Subcutaneous adipose tissue (tissue), 4 donors: Measurements from ENCODE around the gene ARID1B. TPM values are rescaled to one million over a fixed set of nuclear protein-coding genes. Genes with fewer than 3 reads are reported as not detected.

Experiments used
- total RNA-seq, 4 donors: library from RNA; depleted of rRNA; stranded (reverse); fragments of >200 nt; gene quantifications; one replicate each; pipeline ENCODE4 v1.1.0, GENCODE V29; 2016
- TF ChIP-seq, protein P1 (sequence below): fragments of 450-650 bp; IDR thresholded peaks from one replicate; pipeline ENCODE4 v1.5.1; 2016; ENCODE audit warnings: low read depth, mild to moderate bottlenecking, control low read depth, antibody characterized with exemption, moderate library complexity

ARID1B gene
- total RNA-seq, 4 donors from 2014 or later, result 93.8 to 137 (median 104) TPM

DNA sequence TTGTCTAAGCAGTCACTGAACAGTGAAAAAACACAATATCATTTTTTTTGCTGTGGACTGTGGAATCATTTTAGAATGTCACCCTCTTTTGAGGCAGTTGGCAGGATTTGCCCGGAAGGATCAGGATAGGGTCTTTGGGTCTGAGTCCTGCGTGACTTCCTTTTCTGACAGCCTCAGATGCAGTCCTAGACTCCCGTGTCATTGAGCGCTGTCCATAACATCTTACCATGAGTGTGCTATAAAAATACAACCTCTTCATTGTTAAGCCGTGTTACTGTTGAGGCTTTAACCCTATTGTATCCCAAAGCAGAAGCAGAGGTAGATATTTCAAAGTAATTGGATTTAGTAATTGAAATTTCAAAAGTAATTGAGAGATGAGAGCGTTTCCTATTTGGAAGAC is 30.6 kb downstream of the ARID1B start:
- TF ChIP-seq, protein P1, sequence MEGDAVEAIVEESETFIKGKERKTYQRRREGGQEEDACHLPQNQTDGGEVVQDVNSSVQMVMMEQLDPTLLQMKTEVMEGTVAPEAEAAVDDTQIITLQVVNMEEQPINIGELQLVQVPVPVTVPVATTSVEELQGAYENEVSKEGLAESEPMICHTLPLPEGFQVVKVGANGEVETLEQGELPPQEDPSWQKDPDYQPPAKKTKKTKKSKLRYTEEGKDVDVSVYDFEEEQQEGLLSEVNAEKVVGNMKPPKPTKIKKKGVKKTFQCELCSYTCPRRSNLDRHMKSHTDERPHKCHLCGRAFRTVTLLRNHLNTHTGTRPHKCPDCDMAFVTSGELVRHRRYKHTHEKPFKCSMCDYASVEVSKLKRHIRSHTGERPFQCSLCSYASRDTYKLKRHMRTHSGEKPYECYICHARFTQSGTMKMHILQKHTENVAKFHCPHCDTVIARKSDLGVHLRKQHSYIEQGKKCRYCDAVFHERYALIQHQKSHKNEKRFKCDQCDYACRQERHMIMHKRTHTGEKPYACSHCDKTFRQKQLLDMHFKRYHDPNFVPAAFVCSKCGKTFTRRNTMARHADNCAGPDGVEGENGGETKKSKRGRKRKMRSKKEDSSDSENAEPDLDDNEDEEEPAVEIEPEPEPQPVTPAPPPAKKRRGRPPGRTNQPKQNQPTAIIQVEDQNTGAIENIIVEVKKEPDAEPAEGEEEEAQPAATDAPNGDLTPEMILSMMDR, result no peak

DNA sequence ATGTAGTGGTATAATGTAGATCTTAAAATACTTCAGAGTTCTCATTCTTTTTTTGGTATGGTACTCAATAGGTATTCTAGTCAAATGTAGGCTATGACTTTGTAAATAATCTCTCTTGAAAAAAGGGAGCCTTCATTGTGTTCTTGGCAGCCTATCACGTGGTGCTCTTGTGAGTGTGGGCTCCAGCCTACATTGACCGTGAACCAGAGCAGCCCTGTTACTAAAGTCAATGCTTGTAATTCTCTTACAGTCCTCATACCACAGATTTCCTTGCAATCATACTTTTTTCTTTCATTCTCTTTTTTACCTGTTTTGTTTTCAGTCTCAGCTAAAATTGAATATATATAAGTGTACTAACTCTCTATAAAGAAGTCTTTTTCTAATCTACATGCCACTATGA is 31.1 kb downstream of the ARID1B start:
- TF ChIP-seq, protein P1, result no peak

DNA sequence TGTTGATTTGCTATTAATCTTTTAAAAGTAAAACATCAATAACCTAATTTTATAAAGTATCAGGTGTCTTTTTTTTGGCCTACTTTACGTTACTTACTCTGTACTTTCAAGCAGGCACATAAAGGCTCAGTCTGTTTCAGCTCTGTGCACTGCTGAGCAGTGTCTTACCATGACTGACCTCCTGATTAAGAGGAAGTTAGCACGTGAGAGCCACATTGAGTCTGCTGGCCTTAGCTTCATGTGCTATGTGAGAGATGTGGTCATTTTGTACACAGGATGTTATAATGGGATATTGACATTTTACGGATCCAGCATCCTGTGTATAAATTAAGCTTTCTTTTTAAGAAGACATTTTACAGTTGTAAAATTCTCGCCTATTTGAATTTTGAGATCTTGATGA is 31.9 kb downstream of the ARID1B start:
- TF ChIP-seq, protein P1, result no peak

DNA sequence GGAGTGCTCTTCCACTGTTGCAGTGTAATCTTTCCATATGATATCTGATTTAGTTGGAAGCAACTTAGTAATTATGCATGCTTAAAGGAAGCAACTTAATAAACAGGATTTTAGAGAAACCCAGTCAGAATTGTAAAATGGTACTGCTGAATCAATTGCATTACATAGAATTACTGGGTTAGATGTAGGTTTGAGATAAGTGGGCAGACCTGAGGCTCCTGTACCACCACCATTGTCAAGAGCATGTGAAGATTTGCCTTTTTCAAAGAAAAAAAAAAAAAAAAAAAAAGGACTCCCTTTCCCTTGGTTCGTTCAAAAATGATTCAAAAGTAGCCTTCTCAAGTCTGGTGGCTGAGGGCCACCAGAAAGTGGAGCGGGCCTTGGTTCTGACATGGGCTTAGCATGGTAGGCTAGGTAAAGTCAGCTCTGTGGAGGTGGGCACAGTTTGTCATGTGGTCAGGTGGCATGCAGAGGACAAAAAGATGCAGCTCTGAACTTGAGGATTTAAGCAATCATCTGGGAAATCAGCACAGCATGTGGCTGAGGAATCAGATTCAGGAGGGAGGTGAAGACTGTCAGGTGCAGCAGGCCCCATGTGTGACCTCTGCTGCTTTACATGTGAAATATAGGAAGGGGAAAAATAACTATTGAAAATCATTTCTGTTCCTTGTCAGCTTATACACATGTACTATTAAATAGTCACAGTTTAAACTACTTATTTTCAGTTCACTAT is 32.4 kb downstream of the ARID1B start:
- TF ChIP-seq, protein P1, result no peak

DNA sequence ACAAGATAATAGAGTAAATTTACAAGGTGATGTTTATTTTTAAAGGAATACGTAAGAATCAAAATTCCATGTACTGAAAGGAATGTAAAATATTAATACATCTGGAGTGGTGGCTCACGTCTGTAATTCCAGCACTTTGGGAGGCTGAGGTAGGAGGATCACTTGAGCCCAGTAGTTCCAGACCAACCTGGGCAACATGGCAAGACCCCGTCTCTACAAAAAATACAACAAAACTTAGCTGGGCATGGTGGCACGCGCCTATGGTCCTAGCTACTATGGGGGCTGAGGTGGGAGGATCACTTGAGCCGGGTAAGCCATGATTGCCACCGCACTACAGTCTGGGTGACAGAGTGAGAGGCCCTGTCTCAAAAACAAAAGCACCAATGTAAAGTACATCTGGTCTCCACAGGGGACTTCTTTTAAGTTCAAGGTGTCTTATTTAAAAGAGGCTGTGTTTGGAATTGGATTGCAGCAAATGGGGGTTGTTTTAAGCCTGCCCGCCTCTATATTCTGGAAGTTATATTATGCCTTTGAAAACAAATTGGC is 36.9 kb downstream of the ARID1B start:
- TF ChIP-seq, protein P1, result no peak

DNA sequence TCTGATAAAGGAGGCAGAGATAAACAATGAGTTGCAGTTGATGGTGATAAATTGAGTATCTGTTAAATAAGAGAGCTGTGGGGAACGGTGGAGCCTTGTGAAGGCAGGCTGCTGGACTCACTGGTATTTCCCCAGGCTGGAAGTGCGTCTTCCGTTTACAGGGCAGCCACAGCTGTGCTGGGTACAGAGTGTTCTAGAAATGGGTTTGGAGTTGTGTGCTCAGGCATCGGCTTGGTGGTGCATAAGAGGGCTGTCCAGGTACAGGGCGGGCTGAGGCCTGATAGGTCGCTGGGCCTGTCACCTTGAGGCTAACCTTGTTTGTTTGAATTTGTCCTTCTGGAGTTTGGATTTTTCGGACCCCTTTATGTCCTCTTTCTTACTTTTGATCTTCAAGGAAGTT is 39.3 kb downstream of the ARID1B start:
- TF ChIP-seq, protein P1, result no peak

DNA sequence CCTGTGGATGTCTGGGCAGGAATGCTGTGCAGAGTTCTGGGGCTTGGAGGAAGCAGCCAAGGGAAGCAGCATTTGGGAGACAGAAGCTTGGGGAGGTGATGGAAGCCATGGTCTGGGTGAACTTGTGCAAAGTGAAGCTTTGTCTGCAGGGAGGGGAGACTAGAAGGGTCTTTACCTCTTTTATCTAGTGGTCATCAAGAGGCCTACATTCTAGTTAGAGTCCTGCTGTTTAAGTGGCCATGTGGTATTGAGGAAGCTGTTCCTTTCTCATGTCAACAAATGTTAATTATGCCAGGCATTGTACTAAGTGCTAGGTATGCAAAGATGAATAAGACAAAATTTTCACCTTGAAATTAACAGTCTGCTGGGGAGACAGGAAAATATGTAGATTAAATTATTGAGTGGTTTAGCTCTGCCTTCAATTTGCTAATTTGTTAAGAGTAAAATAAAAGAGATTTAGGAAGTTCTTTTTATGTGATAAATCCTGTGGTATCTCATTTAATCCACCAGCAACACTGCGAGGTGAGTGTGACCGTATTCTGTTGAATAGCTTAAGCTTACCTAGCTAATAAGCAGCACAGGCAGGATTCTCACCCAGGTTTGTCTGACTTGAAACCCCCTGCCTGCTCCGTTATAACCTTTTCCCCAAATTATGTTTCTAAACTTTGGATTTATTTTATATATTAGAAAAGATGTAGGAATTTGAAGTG is 43.1 kb downstream of the ARID1B start:
- TF ChIP-seq, protein P1, result no peak
